SH-SY5Y (cell line): ENCODE results near the gene PHACTR1.

ENCODE experiments used
- GATA2 ChIP-seq: IDR thresholded peaks from 2 replicates; pipeline ENCODE4 v1.6.1; 2011; ENCODE audit warnings: mild to moderate bottlenecking, low read depth, low read length
- GATA3 ChIP-seq: IDR thresholded peaks from 2 replicates; pipeline ENCODE4 v1.6.1; 2011; ENCODE audit warnings: low read depth, mild to moderate bottlenecking, low read length, moderate library complexity

DNA sequence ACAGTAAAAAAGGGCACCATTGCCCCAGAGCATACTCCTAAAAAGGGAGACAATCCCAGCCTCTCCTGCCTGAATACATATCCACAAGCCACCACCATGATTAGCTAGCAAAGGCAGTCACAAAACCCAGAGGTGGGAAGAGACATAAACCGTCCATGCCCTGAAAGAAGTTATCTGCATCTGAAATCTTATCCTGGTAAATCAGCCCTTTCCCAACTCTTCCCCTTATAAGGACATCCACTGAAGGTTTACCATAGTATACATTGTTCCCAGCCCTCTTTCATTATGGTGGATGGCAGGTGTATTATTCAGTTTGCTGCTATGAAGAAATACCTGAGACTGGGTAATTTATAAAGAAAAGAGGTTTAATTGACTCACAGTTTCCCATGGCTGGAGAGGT is 516.5 kb downstream of the PHACTR1 start:
- no peak for TF ChIP-seq GATA3
- no peak for TF ChIP-seq GATA2
